K562 (cell line): ENCODE data around the gene ATG10. TPM values are rescaled to one million over a fixed set of nuclear protein-coding genes. Genes with fewer than 3 reads are reported as not detected.
A peak's percentile ranks its signal among the peaks of the same experiment; 100 is the strongest.

Experiments
- ARID1B ChIP-seq: fragments of 450-650 bp; IDR thresholded peaks from 2 replicates; pipeline ENCODE4 v1.6.1; 2016; ENCODE audit warnings: antibody characterized with exemption, mild to moderate bottlenecking, inconsistent platforms
- DPF2 ChIP-seq: fragments of 450-650 bp; IDR thresholded peaks from 2 replicates; pipeline ENCODE4 v1.6.1; 2016
- ERF ChIP-seq: fragments of 450-650 bp; formaldehyde crosslinking; IDR thresholded peaks from 2 replicates; pipeline ENCODE4 v1.4.0; 2020; ENCODE audit warnings: mild to moderate bottlenecking, mixed read lengths
- JUN ChIP-seq, 2 experiments: sonication (generic) in 1 of 2; formaldehyde crosslinking in 1 of 2; IDR thresholded peaks; 2 replicates each; pipeline versions ENCODE4 v1.6.1 to v1.8.0; 2012 to 2022; ENCODE audit warnings: borderline replicate concordance in 2 of 2, mild to moderate bottlenecking in 2 of 2, improper control_type of control experiment in 1 of 2, low read depth in 1 of 2, low read length in 1 of 2, missing genetic modification reagents in 1 of 2
- KLF1 ChIP-seq: fragments of 450-650 bp; IDR thresholded peaks from 2 replicates; pipeline ENCODE4 v1.6.1; 2016; ENCODE audit warnings: missing genetic modification characterization, missing compliant biosample characterization
- RNF2 ChIP-seq: sonication (generic); IDR thresholded peaks from 2 replicates; pipeline ENCODE4 v1.6.1; 2016
- TEAD2 ChIP-seq: fragments of 450-650 bp; IDR thresholded peaks from 2 replicates; pipeline ENCODE4 v1.6.1; 2016; ENCODE audit warnings: missing genetic modification characterization, control low read depth, missing compliant biosample characterization
- ZC3H4 ChIP-seq: sonication (generic); formaldehyde crosslinking; IDR thresholded peaks from 2 replicates; pipeline ENCODE4 v1.9.0; 2021; ENCODE audit warnings: missing genetic modification reagents, borderline replicate concordance
- ZNF143 ChIP-seq: sonication (generic); formaldehyde crosslinking; IDR thresholded peaks from 2 replicates; pipeline ENCODE4 v1.9.0; 2022; ENCODE audit warnings: mild to moderate bottlenecking, missing genetic modification reagents
- ZNF830 ChIP-seq: fragments of 250-450 bp; sonication (Bioruptor Pico); IDR thresholded peaks from 2 replicates; pipeline ENCODE4 v1.5.0; 2021; ENCODE audit warnings: mild to moderate bottlenecking
- polyA plus RNA-seq, 8 experiments: library from polyadenylated mRNA; depleted of rRNA in 4 of 8; stranded (reverse) in 5 of 8; unstranded in 3 of 8; fragments of >200 nt; fragmentation: Nextera tagmentation in 2 of 8; fragmentation: Illumina TruSeq in 1 of 8; extraction: Ambion mirVana in 2 of 8; extraction: Trizol in 1 of 8; gene quantifications; 2 replicates each; pipeline versions ENCODE4 v1.2.1 to v1.2.3, GENCODE V29; 2011 to 2014; ENCODE audit warnings: inconsistent platforms in 1 of 8, missing spikeins in 1 of 8
- total RNA-seq, 7 experiments: library from RNA; depleted of rRNA in 6 of 7; stranded (reverse); fragments of >200 nt in 6 of 7; fragmentation: Illumina TruSeq in 2 of 7; extraction: Trizol in 2 of 7; gene quantifications; 2 replicates each; pipeline versions ENCODE4 v1.2.1 to v1.2.3, GENCODE V29; 2011 to 2021; ENCODE audit warnings: low replicate concordance in 1 of 7
- TF ChIP-seq, protein P1 (sequence below): fragments of 250-450 bp; sonication (Bioruptor Pico); IDR thresholded peaks from 2 replicates; pipeline ENCODE4 v1.5.0; 2021; ENCODE audit warnings: mild to moderate bottlenecking, moderate library complexity
- TF ChIP-seq, protein P2 (sequence below): sonication (generic); formaldehyde crosslinking; IDR thresholded peaks from 2 replicates; pipeline ENCODE4 v1.8.0; 2022; ENCODE audit warnings: mild to moderate bottlenecking, missing genetic modification reagents
- TF ChIP-seq, protein P3 (sequence below): fragments of 450-650 bp; IDR thresholded peaks from 2 replicates; pipeline ENCODE4 v1.6.1; 2017; ENCODE audit warnings: antibody characterized with exemption

ATG10 gene
- total and polyA plus RNA-seq, 9 of the 15 experiments (the other 6 are each of a cell fraction or from before 2014, with no cell fraction given): 7.0 to 18.8 (median 14.6) TPM

DNA sequence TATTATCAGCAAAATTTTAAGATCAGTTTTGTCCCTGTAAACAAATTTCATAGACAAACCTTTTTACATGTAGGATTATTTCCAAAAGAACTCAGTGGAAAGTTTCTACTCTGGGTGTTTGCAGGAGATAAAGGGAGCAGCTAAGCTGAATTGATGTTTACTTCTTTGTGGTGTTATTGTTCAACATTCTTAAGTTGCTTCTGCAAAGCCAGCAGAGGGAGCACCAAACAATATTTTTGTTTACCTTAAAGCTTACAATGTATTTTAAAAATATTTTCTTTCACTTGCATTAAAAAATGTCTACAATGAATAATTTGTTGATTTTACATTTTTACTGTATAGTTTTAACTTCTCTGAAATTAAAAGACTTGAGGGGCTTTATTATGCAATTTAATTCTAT lies 135.4 kb downstream of the ATG10 start (continued):
- TF ChIP-seq, protein P1, sequence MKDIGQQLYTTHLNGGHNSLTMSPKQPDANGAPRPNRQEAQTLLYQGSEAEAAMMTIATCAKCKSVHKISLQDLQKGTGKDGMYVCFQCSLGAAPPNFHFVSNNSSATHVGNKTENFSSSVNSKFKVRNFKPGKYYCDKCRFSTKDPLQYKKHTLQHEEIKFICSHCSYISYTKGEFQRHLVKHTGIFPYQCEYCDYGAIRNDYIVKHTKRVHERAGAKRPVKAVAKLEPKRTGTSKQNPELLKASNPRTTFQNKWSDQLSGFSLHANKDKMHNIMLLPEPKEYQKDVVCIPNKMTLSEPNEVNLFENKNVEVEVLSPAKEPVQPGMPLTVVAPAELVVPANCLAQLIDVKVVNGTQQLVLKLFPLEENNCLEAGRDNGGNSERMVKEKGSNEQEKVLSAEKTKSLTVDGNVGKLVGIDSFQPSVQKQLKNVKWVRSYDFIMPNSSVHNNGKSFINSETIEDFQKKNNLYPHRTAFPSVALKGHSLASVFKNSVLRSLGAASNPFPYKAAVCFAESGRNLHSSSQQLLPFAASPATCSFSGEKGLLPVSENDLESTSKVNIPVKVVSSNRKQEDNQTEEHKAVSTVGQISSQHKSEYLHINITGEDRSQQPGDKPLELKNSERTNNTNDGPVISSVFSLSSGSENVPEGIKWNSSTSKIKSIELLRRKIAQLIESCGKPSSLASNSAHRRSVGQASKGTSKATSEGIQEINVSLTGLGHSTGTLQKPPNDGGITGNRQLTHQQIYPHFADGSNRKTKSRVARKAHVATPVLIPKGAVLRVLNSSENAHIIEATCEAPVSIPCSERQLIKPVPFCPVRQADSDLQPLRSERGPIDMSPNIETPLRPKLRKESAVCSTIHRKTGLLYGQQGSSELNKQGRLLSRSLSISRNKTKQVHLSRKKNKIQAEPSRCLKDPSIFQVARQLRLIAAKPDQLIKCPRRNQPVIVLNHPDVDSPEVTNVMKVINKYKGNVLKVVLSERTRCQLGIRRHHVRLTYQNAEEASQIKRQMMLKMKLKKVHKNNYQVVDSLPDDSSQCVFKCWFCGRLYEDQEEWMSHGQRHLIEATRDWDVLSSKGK (CRISPR knock-in tag): no peak
- TF ChIP-seq ZNF143 (no peak), ERF (CRISPR knock-in tag) (no peak), RNF2 (no peak), KLF1 (no peak), TEAD2 (tag) (no peak), ZC3H4 (CRISPR knock-in tag) (no peak), DPF2 (no peak), JUN (IDR thresholded peaks at IDR 0.05; ENCODE audit: borderline replicate concordance, low read depth, low read length) (no peak), JUN (CRISPR knock-in tag; IDR thresholded peaks at IDR 0.05; ENCODE audit: borderline replicate concordance) (no peak), ARID1B (0 out of 2 replicates have a peak, but pooled peaks have one; percentile 7), ZNF830 (CRISPR knock-in tag) (no peak)
- TF ChIP-seq, protein P2, sequence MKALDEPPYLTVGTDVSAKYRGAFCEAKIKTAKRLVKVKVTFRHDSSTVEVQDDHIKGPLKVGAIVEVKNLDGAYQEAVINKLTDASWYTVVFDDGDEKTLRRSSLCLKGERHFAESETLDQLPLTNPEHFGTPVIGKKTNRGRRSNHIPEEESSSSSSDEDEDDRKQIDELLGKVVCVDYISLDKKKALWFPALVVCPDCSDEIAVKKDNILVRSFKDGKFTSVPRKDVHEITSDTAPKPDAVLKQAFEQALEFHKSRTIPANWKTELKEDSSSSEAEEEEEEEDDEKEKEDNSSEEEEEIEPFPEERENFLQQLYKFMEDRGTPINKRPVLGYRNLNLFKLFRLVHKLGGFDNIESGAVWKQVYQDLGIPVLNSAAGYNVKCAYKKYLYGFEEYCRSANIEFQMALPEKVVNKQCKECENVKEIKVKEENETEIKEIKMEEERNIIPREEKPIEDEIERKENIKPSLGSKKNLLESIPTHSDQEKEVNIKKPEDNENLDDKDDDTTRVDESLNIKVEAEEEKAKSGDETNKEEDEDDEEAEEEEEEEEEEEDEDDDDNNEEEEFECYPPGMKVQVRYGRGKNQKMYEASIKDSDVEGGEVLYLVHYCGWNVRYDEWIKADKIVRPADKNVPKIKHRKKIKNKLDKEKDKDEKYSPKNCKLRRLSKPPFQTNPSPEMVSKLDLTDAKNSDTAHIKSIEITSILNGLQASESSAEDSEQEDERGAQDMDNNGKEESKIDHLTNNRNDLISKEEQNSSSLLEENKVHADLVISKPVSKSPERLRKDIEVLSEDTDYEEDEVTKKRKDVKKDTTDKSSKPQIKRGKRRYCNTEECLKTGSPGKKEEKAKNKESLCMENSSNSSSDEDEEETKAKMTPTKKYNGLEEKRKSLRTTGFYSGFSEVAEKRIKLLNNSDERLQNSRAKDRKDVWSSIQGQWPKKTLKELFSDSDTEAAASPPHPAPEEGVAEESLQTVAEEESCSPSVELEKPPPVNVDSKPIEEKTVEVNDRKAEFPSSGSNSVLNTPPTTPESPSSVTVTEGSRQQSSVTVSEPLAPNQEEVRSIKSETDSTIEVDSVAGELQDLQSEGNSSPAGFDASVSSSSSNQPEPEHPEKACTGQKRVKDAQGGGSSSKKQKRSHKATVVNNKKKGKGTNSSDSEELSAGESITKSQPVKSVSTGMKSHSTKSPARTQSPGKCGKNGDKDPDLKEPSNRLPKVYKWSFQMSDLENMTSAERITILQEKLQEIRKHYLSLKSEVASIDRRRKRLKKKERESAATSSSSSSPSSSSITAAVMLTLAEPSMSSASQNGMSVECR: no peak
- TF ChIP-seq, protein P3, sequence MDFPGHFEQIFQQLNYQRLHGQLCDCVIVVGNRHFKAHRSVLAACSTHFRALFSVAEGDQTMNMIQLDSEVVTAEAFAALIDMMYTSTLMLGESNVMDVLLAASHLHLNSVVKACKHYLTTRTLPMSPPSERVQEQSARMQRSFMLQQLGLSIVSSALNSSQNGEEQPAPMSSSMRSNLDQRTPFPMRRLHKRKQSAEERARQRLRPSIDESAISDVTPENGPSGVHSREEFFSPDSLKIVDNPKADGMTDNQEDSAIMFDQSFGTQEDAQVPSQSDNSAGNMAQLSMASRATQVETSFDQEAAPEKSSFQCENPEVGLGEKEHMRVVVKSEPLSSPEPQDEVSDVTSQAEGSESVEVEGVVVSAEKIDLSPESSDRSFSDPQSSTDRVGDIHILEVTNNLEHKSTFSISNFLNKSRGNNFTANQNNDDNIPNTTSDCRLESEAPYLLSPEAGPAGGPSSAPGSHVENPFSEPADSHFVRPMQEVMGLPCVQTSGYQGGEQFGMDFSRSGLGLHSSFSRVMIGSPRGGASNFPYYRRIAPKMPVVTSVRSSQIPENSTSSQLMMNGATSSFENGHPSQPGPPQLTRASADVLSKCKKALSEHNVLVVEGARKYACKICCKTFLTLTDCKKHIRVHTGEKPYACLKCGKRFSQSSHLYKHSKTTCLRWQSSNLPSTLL: no peak
